Measurements from ENCODE around the gene HMX3.
A peak's percentile ranks its signal among the peaks of the same experiment; 100 is the strongest.

HMX3 gene

DNA sequence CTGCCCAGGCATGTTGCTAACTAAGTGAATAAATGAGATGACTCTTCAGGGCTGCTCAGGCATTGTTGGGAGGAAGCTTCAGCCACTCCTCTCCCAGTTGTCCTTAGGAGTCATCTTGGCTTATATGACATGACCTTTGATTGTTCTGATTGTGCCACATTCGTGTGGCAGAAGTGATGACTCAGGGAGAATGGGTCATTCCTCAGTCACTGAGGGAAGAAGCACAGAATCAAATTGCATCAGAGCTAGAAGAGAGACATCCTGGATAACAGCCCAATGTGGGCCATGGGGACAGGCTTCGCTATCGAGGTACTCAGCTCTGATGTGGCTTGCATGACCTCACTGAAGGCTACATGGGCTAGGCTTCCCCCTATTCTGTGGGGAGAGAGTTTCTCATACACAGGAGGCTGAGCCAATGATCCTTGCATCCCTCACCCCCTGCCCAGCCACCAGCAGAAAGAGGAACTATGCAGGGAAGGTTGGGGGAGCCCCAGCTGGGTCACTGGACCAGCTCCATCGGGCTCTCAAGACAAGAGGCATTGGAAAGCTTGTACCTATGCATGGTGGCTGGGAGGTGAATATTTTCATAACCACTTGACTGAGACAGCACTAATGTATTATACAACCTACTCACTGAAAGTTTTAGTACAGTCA lies 6.0 kb upstream of the HMX3 start:
- Histone ChIP-seq H3K4me3 (ENCODE audit: low read depth, low read length, poor library complexity, severe bottlenecking) (no peak overlapping the region), H3K79me2 (ENCODE audit: insufficient read depth, low read length) (no peaks in the 10 kb centered on the region), H3K4me2 (ENCODE audit: low read length) (no peak overlapping the region), H2AFZ (ENCODE audit: low read length) (no peak overlapping the region), H3K4me1 (ENCODE audit: insufficient read depth, low read length, severe bottlenecking) (peaks cover 10% of the 10 kb centered on the region), H3K9me2 (ENCODE audit: low read depth, low read length) (no peaks in the 10 kb centered on the region), H3K27me3 (ENCODE audit: insufficient read depth, low read length) (no peaks in the 10 kb centered on the region; the same call in 1 of the 2 replicates), H3K9ac (ENCODE audit: low read length) (no peak overlapping the region), H3F3A (ENCODE audit: insufficient read depth, low read length) (no peaks in the 10 kb centered on the region), H4K20me1 (ENCODE audit: insufficient read depth, low read length) (no peaks in the 10 kb centered on the region), H3K36me3 (ENCODE audit: insufficient read depth, low read length) (no peaks in the 10 kb centered on the region), H3K27ac (ENCODE audit: low read depth, low read length, poor library complexity, severe bottlenecking) (no peak overlapping the region), H3K9me3 (ENCODE audit: low read length) (no peaks in the 10 kb centered on the region)
- TF ChIP-seq, protein P1, sequence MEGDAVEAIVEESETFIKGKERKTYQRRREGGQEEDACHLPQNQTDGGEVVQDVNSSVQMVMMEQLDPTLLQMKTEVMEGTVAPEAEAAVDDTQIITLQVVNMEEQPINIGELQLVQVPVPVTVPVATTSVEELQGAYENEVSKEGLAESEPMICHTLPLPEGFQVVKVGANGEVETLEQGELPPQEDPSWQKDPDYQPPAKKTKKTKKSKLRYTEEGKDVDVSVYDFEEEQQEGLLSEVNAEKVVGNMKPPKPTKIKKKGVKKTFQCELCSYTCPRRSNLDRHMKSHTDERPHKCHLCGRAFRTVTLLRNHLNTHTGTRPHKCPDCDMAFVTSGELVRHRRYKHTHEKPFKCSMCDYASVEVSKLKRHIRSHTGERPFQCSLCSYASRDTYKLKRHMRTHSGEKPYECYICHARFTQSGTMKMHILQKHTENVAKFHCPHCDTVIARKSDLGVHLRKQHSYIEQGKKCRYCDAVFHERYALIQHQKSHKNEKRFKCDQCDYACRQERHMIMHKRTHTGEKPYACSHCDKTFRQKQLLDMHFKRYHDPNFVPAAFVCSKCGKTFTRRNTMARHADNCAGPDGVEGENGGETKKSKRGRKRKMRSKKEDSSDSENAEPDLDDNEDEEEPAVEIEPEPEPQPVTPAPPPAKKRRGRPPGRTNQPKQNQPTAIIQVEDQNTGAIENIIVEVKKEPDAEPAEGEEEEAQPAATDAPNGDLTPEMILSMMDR (IDR thresholded peaks at IDR 0.05; ENCODE audit: low read length) = no peak
- no peak for TF ChIP-seq EZH2 (IDR thresholded peaks at IDR 0.05; ENCODE audit: borderline replicate concordance, low read length)

DNA sequence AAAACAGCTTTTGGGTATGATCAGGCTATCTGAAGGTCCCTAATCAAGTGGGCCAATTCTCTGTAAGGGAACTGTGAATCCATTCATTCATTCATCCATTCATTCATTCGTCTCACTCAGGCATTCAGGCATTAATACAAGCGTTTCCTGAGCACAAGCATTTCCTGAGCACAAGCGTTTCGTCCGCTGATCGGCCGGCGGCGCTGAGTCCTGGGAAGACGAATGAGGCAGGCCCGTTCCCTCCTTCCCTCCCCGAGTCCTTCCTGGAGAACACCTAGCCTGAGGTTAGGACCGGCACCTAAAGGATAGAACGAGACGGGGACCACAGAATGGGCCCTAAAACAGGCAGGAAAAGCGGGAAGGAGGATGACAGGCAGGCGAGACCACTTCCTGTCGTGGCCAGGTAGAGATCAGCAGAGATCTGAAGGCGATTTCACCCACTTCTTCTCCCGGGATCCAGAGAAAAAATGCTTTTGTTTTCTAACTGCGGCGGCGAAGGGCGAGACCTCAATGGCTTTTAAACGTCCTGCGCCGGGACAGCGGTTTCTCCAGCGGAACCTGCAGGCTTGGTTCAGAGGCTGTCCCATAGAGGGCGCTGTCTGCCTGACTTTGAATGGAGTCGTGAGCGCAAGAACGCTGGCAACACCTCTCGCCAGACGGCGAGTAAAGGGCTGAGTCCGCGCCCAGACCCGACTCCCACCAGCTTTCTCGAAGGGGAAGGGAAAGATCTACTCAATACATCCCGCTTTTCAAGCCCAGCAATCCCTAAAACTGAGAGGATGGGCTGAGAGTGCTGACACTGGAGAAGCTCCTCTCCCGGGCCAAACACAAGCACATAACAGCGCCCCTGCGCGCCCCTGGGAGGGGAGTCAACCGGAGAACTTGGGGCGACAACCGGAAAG lies 2.9 kb upstream of the HMX3 start:
- Histone ChIP-seq H3F3A (ENCODE audit: insufficient read depth, low read length) (no peaks in the 10 kb centered on the region), H3K79me2 (ENCODE audit: insufficient read depth, low read length) (no peaks in the 10 kb centered on the region), H3K4me2 (ENCODE audit: low read length) (peak overlapping the region; percentile 21; the same call in 1 of the 2 replicates), H3K4me3 (ENCODE audit: low read depth, low read length, poor library complexity, severe bottlenecking) (peak overlapping the region; percentile 34), H4K20me1 (ENCODE audit: insufficient read depth, low read length) (no peaks in the 10 kb centered on the region), H3K4me1 (ENCODE audit: insufficient read depth, low read length, severe bottlenecking) (peaks cover 10% of the 10 kb centered on the region), H3K9me3 (ENCODE audit: low read length) (no peaks in the 10 kb centered on the region), H3K27me3 (ENCODE audit: insufficient read depth, low read length) (no peaks in the 10 kb centered on the region; the same call in 1 of the 2 replicates), H3K9ac (ENCODE audit: low read length) (no peak overlapping the region), H2AFZ (ENCODE audit: low read length) (no peak overlapping the region), H3K9me2 (ENCODE audit: low read depth, low read length) (no peaks in the 10 kb centered on the region), H3K27ac (ENCODE audit: low read depth, low read length, poor library complexity, severe bottlenecking) (no peak overlapping the region), H3K36me3 (ENCODE audit: insufficient read depth, low read length) (no peaks in the 10 kb centered on the region)
- TF ChIP-seq, protein P1 (IDR thresholded peaks at IDR 0.05; ENCODE audit: low read length) = peak; percentile 91
- no peak for TF ChIP-seq EZH2 (IDR thresholded peaks at IDR 0.05; ENCODE audit: borderline replicate concordance, low read length)

DNA sequence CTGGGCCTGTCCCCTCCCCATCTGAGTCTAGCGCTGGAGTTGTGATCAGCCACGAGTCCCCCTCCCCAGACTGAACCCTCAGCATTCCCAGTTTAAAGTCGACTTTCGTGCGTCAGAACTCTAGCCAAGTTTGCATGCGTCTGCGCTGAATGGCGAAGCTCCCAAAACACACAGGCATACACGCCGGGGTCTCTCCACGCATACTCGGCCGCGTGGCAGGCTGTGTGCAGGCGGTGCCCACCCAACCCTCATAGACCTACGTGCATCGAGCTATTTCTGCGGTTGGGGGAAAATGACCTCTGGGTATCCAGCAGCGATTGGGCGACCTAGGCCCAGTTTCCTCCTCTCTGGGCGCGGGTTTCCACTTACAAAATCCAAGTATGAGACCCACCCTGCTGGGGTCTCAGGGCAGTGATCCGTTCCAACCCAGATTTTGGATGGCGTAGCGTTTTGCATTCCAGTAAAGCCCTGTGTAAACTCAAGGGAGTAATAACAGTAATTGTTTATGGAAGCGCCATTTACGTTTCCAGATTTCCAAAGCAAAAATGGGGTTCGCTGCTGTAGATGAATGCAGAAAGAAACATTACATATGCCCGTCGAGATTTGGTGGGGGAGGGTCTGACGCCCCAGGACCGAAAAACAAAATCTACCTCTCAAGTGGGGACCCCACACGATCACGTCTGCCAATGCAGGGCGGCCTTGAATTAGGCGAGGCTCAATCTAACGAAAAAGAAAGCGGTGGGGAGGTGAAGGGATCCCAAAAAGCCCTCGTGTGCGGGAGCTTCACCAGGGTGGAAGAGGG lies 2.0 kb upstream of the HMX3 start:
- Histone ChIP-seq H3K36me3 (ENCODE audit: insufficient read depth, low read length) (no peaks in the 10 kb centered on the region), H3K9me2 (ENCODE audit: low read depth, low read length) (no peaks in the 10 kb centered on the region), H4K20me1 (ENCODE audit: insufficient read depth, low read length) (no peaks in the 10 kb centered on the region), H3K4me3 (ENCODE audit: low read depth, low read length, poor library complexity, severe bottlenecking) (no peak overlapping the region), H3K4me2 (ENCODE audit: low read length) (no peak overlapping the region), H3K9me3 (ENCODE audit: low read length) (no peaks in the 10 kb centered on the region), H3K9ac (ENCODE audit: low read length) (no peak overlapping the region), H3K27ac (ENCODE audit: low read depth, low read length, poor library complexity, severe bottlenecking) (no peak overlapping the region), H3K4me1 (ENCODE audit: insufficient read depth, low read length, severe bottlenecking) (peaks cover 10% of the 10 kb centered on the region), H3F3A (ENCODE audit: insufficient read depth, low read length) (no peaks in the 10 kb centered on the region), H3K79me2 (ENCODE audit: insufficient read depth, low read length) (no peaks in the 10 kb centered on the region), H3K27me3 (ENCODE audit: insufficient read depth, low read length) (no peaks in the 10 kb centered on the region), H2AFZ (ENCODE audit: low read length) (no peak overlapping the region)
- no peak for TF ChIP-seq EZH2 (IDR thresholded peaks at IDR 0.05; ENCODE audit: borderline replicate concordance, low read length)
- TF ChIP-seq, protein P1 (IDR thresholded peaks at IDR 0.05; ENCODE audit: low read length) = no peak
